EL (cell line): Measurements from ENCODE around the gene STX3.
"Not testable (repeated sequence)": the region's sequence is repeated elsewhere in the genome, so short reads cannot be mapped to it uniquely, and the experiment has no call there.

Experiments
- DNase-seq: peaks from one replicate; pipeline ENCODE4 v3.0.0-alpha.2; 2016

STX3 gene

GRCh38 chr11:59792507-59792906, 37.3 kb downstream of the STX3 start:
- no peak for DNase-seq

GRCh38 chr11:59794417-59794816, 39.2 kb downstream of the STX3 start:
- no peak for DNase-seq

- no peak for DNase-seq
These were observed 45.3 kb downstream of the STX3 start for GRCh38 chr11:59800390-59801025.

- no peak for DNase-seq
These were observed 46.1 kb downstream of the STX3 start for GRCh38 chr11:59801160-59801706.

- no peak for DNase-seq
These were observed 46.9 kb downstream of the STX3 start for GRCh38 chr11:59801981-59802638.

- peak; percentile 60 for DNase-seq
These were observed 47.5 kb downstream of the STX3 start for GRCh38 chr11:59802639-59803176.

GRCh38 chr11:59804061-59804460, 48.9 kb downstream of the STX3 start:
- DNase-seq: no peak

GRCh38 chr11:59807047-59807610, 52.0 kb downstream of the STX3 start:
- no peak for DNase-seq

GRCh38 chr11:59810189-59810910, 55.2 kb downstream of the STX3 start, which contains the start of gene MRPL16:
TSS of gene MRPL16 (minus strand) at chr11:59810778. CDS start at chr11:59810658, 120 bp downstream.
- peak; percentile 89 for DNase-seq

- no peak for DNase-seq
These were observed 55.7 kb downstream of the STX3 start for GRCh38 chr11:59810911-59811259.

GRCh38 chr11:59812220-59812619, 57.0 kb downstream of the STX3 start:
- DNase-seq: no peak

GRCh38 chr11:59813364-59813763, 58.2 kb downstream of the STX3 start:
- DNase-seq: no peak

- peak; percentile 8 for DNase-seq
These were observed 58.8 kb downstream of the STX3 start for GRCh38 chr11:59814021-59814420.

- DNase-seq: no peak
These were observed 60.6 kb downstream of the STX3 start for GRCh38 chr11:59815754-59816153.

- DNase-seq: not testable (repeated sequence)
These were observed 61.3 kb downstream of the STX3 start for GRCh38 chr11:59816434-59816833.

GRCh38 chr11:59818572-59818971, 63.4 kb downstream of the STX3 start:
- no peak for DNase-seq

- DNase-seq: peak; percentile 65
These were observed 67.9 kb downstream of the STX3 start for GRCh38 chr11:59822989-59823566.

- DNase-seq: no peak
These were observed 74.2 kb downstream of the STX3 start for GRCh38 chr11:59829358-59829757.

GRCh38 chr11:59833602-59834001, 78.4 kb downstream of the STX3 start:
- DNase-seq: no peak

GRCh38 chr11:59839615-59840014, 84.4 kb downstream of the STX3 start:
- DNase-seq: no peak

- no peak for DNase-seq
These were observed 86.3 kb downstream of the STX3 start for GRCh38 chr11:59841514-59841913.

- DNase-seq: no peak
These were observed 87.1 kb downstream of the STX3 start for GRCh38 chr11:59842316-59842715.

GRCh38 chr11:59845399-59845798, 90.2 kb downstream of the STX3 start, which contains the start of gene CBLIF:
TSS of gene CBLIF (minus strand) at chr11:59845499. CDS start at chr11:59845453, 46 bp downstream.
- no peak for DNase-seq
